ENCODE results near the gene STRADA.

The STRADA gene, protein sequence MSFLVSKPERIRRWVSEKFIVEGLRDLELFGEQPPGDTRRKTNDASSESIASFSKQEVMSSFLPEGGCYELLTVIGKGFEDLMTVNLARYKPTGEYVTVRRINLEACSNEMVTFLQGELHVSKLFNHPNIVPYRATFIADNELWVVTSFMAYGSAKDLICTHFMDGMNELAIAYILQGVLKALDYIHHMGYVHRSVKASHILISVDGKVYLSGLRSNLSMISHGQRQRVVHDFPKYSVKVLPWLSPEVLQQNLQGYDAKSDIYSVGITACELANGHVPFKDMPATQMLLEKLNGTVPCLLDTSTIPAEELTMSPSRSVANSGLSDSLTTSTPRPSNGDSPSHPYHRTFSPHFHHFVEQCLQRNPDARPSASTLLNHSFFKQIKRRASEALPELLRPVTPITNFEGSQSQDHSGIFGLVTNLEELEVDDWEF

DNA sequence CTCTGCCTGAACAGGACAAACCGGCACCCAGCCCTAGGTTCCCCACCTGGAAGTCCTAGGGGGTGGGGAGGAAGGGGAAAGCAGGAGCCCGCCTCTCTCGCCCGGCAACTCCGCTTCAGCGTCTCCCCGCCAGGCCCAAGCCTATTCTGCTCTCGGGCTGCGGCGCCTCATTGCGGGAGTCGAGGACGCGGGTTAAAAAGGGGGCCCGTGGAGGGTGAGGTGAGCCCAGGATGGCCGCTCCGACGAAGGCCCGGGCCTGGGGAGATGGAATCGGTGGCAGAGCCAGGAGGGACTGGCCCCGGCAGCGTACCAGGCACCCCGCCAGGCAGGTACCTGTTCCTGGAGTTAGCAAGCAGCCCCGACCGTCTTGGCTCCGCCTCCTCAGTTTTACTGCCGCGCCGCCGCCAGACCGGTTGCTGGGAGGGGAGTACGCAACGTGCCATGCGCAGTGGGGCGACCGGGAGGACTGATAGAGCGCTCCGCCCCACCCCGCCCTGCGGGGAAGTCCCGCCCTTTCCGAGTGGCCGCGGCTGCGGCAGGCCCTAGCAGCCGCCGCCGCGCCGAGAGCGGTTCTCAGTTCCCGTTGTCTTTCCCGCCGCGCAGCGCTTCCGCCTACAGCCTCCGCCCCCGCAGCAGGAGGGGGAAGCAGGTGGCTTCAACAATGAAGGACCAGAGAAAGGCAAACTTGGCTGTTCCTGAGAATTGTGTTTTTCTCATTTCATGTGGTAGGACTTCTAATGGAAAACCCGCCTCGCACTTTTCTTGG is at the start of gene STRADA:
STRADA (minus strand) TSS at position 392 of the 766 bp plus-strand sequence. CDS start 13,430 bp downstream, outside the sequence.
- peak; percentile 94 to 98 (median 96) for DNase-seq

DNA sequence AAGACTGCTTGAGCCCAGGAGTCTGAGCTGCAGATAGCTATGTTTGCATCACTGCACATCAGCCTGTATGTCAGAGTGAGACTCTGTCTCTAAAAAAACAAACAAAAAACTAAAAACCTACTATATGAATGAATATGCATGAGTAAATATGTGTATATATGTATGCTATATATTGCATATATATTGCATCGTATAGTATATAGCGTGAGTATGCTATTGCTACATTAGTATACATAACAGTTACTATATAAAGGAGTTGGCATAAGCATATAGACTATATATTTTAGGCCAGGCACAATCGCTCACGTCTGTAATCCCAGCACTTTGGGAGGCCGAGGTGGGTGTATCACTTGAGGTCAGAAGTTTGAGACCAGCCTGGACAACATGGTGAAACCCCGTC is 48.5 kb upstream of the STRADA start:
- no peak for DNase-seq

DNA sequence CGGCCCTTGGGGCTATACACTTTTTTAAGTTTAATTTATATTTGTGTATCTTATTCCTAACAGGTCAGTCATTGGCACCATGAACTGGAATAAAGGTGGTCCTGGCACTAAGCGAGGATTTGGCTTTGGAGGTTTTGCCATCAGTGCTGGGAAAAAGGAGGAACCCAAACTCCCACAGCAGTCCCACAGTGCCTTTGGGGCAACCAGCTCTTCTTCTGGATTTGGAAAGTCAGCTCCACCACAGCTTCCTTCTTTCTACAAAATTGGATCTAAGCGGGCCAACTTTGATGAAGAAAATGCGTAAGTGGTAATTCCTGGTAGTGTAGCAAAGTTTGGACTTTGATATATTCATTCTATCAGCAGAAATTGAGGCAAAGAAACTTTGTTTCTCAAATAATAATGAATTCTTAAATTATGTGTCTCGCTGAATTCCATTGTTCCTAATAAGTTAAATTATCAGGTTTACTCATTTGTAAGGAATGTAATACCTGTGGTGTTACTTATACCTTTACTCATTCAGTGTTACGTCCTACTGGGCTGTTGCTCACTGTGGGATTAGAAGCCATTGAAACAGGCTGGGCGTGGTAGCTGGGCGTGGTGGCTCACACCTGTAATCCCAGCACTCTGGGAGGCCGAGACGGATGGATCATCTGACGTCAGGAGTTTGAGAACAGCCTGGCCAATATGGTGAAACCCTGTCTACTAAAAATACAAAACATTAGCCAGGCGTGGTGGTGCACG is 45.5 kb upstream of the STRADA start:
- DNase-seq: no peak

DNA sequence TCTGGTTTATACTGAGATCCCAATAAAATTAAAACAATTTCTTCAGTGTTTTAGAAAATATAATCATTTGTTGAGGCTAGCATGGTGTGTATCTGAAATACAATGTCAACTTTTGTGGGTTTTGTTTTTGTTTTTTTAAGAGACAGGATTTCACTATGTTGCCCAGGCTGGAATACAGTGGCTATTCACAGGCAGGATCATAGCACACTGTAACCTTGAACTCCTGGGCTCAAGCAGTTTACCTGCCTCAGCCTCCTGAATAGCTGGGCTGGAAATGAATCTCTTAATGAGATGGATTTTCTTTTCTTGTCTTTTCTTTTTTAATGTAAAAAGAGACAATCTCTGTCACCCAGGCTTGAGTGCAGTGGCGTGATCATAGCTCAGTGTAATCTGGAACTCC is 44.5 kb upstream of the STRADA start:
- no peak for DNase-seq

DNA sequence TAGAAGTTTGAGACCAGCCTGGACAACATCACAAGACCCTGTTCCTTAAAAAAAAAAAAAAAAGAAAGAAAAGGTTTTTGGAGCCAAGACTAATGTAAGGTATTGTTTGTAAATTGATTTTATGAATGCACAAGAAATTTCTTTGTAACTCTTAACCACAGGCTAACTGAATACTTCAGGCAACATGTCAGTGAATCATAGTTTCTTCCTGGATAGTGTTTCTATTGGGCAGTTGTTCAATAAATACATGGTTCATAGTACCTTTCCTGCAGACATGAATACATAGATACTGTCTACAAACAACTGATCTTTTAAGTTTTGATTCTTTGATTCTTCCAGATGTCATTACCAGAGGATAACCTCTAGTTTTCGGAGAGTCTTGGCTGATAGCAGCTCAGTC is 44.0 kb upstream of the STRADA start:
- no peak for DNase-seq

DNA sequence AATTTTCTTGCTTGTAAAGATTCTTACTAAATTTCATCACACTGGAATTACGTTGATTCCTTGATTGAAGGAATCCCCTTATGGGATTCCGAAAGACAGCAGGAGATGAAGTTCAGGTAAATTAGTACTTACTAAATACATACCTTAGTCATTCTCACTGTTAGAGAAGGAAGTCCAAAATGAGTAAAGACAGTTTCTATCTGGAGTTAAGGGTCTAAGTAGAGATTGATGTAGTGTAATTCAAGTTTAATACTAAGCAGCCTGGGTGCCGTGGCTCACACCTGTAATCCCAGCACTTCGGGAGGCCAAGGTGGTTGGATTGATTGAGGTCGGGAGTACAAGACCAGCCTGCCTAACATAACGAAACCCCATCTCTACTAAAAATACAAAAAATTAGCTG is 41.9 kb upstream of the STRADA start:
- DNase-seq: no peak

DNA sequence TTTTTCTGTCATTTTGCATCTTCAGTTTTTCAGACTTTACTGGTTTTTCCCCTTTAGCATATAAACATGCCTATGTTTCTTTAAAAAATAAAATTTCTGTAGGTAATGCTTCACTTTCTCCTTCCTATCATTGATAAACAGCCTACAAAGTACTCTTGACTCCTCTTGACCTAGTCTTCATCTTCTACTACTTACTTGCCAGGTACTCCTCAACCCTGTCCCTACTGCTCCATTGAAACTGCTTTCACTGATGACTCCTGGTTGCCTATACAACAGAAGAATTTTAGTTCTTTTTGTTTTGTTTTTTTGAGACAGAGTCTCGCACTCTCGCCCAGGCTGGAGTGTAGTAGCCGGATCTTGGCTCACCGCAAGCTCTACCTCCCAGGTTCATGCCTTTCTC is 39.3 kb upstream of the STRADA start:
- no peak for DNase-seq

DNA sequence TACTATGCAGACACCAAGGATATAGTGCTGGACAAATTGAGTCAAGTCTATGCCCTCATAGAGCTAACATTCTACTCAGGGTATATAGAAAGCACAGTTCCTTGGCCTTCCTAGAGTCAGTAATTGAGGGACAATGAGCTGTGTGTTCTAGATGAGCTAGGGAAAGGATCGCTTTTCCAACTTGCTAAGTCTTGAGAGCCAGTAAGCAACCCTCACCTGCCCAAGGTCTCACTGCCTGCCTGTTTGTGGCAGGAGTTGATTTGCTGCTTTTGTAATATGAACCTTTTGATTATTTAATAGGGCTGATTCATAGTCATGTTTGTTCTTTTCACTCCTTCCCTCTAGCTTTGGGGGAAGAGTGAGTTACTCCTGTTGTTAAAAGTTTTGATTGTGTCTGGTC is 38.9 kb upstream of the STRADA start:
- no peak for DNase-seq

DNA sequence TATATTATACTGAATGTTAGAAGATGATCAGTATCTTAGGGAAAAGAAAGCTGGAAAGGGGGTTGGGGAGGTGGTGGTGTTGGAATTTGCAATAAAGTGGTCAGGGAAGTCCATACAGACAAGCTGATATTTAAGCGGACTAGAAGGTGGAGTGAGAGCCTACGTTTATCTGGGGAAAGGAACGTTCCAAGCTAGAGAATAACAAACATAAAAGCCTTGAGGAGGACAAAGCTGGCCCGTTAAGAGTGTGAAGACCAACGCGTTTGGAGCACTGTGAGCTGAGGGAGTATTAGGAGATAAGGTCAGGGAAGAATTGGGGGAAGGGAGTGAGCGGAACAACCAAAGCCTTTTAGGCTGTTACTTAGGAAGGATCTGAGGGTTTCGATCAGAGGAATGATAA is 33.8 kb upstream of the STRADA start:
- DNase-seq: no peak

DNA sequence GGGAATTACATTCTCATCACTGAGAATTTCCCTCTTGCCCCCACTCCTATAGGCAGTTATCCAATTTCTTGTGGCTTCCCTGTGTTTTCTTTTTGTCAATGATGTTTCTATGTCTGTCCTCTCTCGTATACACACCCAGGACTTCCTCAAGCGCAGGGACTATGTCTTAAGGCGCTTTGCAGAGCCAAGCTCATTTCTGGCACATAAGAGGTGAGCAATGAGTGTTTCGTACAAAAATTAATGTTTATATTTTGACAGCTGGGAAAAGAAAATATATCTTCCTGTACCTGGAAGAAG is 33.3 kb upstream of the STRADA start:
- DNase-seq: no peak

DNA sequence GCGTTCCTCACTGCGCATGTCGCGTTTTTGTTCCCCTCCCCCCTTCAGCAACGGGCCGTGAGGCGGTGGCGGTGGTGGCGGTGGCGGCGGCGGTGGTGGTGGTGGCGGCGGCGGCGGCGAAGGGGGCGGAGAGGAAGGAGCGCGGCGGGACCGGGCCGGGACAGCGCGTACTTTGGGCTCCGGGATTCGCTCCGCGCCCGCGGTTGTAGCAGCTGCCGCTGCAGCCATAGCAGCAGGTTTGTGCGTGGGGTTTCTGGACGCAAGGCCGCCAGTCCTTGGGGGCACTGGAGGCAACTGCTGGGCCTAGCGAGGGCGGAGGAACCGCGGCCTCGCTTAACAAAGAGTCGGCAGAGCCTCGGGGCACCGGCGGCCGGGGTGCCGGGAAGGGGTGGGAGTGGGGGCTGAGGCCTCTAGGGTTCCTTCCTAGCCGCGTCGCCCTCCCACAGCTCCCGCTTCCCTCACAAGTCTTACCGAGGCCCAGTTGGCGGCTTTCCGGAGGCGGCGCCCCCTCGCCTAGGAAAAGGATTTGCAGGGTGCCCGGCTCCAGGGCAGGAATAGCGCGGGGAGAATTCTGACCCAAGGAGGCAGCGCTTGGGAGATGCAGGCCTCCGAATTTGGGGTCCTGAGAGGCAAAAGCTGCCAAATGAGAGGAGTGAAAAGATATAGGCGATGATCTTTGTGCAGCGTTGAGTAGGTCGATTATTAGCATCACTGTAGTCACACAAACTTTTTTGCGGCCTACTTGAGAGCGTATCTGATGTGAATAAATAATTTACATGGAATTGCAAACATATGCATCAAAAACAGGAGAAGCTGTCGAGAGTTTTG is 32.8 kb upstream of the STRADA start, which contains the start of gene DDX42:
DDX42 (plus strand) TSS at position 30 of the 828 bp plus-strand sequence. CDS start 12,880 bp downstream, outside the sequence.
- peak in 3 of 4 experiments; percentile 78 to 83 (median 78) for DNase-seq

DNA sequence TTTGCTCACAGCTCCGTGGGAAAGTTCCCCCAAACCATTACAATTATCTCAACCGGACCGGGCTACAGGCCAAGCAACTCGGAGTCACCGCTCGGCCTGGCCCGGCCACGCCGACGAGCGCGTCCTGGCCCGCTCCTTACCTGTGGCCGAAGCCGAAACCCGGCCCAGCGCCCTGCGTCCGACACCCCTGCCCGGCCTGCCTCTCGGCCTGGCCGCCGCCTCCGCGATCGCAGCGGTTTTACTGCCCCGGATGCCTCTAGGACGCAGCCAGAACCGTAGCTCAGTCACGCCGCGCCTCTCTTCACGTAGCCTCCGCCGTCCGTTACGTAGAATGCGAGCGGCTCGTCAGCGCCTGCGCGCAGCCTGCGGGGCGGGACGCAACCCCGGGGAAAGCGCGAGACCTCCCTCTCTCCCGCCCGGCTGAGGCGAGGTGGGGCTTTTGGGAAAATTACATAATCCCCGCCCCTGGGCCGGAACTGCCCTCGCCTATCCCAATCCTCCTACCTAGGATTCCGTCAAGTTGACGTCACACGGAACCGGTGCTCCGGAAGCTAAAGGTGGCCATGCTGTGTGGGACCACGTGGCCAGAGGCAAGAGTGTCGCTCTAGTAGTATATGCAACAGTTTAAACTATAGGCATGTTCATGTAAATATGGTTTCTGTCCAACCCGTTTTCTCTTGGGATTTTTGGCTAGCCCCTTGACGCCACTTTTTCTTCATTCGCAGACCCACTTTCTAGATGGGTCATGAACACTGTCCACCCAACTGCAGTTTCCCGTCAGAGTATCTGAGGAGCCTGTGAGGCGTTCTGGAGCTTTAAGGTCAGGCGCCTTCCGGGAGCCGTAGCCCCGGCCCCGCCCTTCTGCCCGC is 31.9 kb upstream of the STRADA start, which contains the start of gene CCDC47:
CCDC47 (minus strand) TSS at position 326 of the 869 bp plus-strand sequence. CDS start 7,422 bp downstream, outside the sequence.
- peak; percentile 89 to 94 (median 94) for DNase-seq

DNA sequence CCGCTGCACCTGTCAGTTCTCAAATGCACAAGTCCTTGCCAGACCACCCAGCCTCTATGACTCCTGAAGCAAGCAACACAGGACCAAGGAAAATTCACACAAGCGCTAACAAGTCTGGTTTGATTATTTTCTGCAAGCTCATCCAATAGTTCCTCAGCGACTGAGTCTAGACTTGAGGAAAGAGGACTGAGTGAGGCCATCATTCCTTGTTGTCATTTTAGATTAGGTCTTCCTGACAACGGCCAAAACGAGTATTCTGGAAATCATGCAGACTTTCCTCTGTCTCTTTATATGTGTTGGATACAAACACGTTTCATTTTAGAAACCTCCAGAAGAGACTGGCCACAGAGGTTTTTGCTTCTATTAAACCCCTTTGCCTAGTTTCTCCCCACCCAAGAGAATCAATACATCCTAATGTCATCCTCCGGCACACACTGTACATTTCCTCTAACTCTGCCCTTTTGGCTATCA is 31.2 kb upstream of the STRADA start:
- DNase-seq: no peak

DNA sequence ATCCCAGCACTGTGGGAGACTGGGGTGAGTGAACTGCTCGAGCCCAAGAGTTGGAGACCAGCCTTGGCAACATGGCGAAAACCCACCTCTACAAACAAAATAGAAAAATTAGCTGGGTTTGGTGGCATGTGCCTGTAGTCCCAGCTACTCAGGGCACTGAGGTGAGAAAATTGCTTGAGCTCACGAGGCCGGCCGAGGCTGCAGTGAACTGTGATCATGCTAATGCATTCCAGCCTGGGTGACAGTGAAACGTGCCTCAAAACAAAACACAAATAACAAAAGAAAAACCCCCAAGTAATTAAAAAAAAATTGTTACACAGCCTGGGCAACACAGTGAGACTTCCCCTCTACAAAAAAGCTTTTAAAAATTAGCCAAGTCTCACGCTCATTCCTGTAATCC is 26.8 kb upstream of the STRADA start:
- DNase-seq: no peak

DNA sequence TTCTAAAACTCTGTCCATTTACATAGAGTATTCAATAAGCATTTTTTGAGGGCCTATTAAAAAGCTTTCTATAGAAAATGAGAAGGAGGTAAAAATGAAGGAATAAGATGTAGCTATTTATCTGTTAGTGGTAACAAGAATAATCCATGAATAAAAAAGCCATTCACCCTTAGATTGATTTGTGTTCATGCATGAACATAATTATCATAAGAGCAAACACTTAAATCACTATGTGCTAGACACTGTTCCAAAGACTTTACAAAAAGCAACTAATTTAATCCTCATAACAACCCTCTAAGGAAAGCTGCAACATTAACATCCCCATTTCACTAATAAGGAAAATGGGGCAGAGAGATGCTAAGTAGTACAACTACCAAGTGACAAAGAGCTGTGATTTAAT is 25.2 kb upstream of the STRADA start:
- no peak for DNase-seq

DNA sequence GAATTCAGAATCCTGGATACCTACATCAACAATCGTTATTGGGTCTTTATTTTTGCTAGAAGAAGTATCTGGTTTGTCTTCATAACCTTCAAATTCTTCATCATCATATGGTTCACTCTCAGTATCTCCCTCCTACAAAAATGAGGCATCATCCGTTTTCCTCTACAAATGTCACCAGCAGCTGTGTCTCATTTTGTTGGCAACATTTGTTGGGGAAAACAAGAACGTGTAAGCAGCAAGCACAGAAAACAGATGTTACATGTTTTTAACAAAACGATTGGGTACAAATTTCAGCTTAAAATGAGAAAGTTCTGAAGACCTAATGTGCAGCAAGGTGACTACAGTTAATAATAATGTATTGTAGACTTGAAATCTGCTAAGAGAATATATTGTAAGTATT is 23.1 kb upstream of the STRADA start:
- DNase-seq: no peak

DNA sequence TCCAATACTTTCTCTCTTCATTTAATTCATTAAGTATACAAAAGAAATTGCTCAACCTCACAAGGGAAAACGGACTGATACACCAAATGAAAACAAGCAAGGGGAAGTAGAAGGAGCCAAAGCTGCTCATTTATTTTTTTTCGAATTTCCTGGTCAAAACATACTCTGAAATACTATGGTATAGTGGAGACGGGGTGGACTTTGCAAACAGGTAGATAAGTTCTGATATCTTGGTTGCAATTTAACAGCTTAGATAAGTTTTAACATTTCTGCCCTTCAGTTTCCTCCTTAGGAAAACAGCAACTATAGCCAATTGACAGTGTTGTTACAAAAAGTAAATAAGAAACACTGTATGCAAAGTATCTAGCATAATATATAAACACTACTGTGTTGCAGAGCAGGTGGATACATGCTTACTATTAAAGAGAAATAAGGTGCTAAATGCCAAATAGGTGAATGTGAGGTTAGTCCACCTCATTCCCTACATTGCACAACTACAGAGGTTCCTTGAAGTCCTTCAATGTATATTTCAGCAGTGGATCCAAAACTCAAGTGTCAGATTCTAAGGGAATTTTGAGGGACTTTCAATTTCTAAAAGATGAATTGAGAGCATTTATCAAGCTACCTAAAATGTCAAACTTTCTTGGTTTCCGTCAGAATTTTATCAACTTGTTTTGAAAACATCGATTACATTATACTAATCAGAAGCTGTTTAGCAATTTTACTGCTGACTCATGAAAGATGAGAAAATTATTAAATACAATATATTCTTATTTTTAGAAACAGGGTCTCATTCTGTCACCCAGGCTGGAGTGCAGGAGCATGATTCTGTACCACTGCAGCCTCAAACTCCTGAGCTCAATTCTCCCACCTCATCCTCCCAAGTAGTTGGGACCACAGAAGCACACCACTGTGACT is 20.8 kb upstream of the STRADA start:
- DNase-seq: no peak

DNA sequence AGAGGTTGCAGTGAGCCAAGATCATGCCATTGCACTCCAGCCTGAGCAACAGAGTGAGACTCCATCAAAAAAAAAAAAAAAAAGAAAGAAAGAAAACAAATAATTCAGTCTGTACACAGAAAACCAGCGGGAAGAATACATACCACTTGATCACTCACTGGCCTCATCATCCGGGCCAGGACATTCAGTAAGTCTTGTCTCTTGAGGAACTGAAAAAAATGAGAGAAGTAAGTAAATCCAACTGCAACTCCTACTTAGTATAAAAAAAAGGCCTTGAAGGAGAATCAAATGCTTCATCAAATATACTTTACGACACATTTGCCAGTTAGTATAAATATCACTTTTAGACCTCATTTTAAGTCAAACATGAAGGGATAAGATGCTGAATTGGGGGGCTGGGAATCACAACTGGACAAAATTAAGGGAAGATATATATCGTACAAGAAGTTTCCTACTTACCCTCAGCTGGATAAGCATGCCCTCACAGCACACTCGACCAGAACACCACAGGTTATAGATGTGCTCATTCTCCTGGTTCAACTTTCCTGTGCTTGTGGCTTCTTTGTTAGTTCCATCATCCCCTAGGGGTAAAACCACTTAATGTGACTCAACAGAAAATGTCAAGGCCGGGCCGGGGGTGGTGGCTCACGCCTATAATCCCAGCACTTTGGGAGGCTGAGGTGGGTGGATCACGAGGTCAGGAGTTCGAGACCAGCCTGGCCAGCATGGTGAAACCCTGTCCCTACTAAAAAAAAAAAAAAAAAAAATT is 19.4 kb upstream of the STRADA start:
- no peak for DNase-seq

DNA sequence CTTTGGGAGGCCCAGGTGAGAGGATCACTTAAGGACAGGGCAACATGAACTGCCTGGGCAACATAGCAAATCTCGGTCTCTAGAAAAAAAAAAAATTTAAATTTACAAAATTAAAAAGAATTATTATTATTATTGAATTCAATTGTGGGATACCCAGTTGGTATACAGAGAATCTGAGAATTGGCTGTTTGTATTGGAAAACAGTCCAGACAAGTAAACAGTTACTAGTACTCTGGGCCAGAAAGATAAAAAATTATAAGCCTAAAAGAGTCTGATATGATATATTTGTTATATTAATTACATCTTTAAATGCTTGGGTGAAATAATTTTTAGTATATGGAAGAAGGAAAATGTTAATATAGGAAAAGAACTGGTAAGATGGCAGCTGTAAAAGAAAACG is 16.8 kb upstream of the STRADA start:
- no peak for DNase-seq
